GM18873 (cell line): ENCODE data around the gene KCNJ11.

ENCODE experiments used
- ATAC-seq: cut with Tn5 transposase; IDR thresholded peaks from one replicate; pipeline ENCODE4 v1.9.1; 2021; ENCODE audit warnings: mild to moderate bottlenecking, moderate library complexity, moderate number of reproducible peaks; ENCODE audit not compliant: unreplicated experiment, low FRiP score

KCNJ11 gene

GRCh38 chr11:17393472-17393871, 5.0 kb upstream of the KCNJ11 start:
- ATAC-seq: no peak

- ATAC-seq: no peak
Measured at GRCh38 chr11:17392872-17393271, 4.4 kb upstream of the KCNJ11 start.

DNA sequence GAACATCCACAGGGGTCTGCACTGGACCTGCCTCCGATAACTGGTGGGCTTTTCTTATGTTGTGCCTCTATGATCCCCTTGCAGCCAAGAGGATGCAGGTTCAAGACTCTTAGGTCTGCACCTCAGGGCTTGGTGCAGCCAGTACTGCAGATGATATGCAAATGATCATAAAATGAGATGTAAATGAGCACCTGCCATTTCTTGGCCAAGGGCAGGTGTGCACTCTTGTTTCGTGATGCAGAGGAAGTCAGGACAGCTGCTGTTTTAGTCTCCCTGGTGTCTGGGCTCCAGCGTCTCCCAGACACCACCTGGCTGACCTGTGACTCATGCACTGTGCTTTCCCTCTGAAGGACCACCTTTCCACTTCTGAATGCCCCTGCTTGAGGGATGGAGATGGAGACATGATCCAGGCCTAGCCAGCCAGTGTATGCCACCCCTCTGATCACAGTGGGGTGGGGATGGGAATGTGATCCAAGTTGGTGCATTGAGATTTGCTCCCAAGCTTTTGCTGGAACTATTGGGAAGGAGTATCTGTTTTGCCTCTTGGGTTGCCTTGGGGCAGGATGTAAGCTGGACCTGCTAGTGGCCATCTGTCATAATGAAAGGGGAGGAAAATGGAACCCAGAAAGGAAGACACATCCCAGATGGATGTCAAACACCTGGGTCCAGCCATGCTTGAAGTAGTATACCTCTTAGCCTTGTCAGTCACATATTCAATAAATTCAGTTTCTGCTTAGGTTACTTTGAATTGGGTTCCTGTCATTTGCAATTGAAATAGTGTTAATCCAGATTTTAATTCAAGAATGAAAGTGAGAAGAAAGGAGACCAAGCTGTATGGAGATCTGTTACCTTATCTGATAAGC, 3.3 kb upstream of the KCNJ11 start:
- ATAC-seq: no peak

- ATAC-seq: no peak
Measured at GRCh38 chr11:17389957-17390649, 1.6 kb upstream of the KCNJ11 start.

DNA sequence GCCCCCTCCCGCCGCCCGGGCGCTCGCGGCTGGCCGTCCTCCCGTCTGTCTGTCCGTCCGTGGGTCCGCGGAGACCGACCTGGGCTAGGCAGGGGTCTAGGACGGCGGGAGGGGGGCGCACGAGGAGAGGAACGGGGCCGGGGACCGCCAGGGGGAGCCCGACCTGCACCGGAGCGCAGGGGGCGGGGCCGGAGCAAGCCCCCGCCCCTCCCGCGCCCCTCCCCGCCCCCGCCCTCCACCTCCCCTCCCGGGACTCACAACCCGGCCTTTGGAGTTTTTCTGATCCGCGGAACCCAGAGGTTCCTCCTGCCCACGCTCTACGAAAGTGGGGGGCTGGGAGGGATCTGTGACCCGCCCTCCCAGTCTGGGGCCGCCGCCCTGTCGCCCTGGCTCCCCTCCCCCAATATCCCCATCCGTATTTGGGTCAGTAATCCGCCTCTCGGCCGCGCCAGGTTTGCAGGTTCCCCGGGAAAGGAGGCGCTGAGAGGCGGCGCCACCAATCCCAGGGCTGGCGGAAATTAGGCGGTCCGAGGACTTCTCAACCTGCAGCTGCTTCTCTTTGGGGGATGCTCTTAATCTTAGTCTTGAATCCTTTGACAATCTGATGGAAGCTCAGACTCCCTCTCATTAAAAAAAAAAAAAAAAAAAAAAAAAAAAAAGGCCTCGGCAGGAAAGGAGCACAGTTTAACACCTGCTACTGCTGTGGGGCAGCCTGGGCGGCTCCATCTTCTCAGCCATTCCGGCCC, 925 bp upstream of the KCNJ11 start:
- ATAC-seq: no peak

DNA sequence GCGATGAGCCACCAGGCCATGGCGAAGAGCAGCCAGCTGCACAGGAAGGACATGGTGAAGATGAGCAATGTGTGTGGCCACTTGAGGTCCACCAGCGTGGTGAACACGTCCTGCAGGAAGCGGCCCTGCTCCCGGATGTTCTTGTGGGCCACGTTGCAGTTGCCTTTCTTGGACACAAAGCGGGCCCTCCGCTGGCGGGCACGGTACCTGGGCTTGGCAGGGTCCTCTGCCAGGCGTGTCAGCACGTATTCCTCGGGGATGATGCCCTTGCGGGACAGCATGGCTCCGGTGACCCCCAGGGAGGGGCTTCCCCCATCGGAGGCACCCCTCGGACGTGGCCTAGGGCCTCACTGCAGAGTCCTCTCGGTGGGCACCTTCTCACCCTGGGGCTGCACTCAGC, 648 bp downstream of the KCNJ11 start:
- no peak for ATAC-seq

DNA sequence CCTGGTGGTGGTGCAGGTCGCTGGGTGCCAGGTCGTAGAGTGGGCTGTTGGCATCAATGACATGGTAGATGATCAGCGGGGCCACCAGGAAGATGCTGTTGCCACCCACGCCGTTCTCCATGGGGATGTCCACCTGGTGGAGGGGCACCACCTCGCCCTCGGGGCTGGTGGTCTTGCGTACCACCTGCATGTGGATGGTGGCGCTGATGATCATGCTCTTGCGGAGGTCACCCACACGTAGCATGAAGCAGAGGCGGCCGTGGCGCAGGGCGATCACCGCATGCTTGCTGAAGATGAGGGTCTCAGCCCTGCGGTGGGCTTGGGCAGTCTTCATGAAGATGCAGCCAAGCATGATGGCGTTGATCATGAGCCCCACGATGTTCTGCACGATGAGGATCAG, 1.2 kb downstream of the KCNJ11 start:
- ATAC-seq: no peak

- ATAC-seq: peak; percentile 52
Measured at GRCh38 chr11:17386331-17387084, 2.0 kb downstream of the KCNJ11 start.

DNA sequence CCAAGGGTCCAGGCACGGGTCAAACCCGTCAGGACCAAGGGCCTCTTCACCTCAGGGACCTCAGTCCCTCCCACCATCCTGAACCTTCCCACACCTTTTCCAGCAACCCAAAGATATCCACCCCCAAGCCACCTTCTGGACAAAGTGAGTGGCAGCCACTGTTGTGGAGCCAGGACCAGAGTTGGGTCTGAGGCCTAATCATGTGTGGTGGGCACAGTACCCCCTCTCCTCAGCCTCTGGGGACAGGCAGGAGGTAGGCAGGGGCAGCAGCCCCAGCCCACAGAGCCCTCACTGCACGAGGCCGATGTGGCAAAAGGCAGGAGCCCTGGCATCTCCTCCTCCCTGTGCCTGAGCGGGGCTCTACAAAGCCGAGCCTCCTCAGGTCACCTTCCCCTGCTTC, 2.5 kb downstream of the KCNJ11 start:
- ATAC-seq: no peak

- ATAC-seq: no peak
Measured at GRCh38 chr11:17385492-17385891, 3.0 kb downstream of the KCNJ11 start.

DNA sequence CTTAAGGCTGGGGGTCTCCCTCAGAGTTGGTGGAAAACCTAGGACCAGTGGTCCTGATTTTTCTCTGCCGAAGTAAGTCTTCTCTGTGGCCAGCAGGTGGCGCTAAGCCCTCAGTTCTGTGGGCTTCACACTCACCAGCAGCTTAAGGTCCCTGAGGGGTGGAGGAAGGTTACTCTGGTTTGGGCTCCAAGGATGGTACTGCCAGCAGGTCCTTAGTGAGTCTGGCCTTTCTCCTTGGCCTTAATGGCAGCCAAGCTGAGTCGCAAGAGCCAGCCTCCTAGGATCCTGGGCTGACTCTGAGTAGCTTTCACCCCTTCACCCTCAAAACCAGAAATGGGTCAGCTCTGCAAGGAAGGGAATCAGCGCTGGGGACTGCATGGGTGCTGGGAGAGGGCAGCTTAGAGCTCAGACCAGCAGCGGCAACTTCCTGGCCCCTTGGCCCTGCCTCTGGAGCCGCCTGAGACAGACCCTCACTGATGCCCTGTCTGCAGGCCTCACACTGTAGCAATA, 4.4 kb downstream of the KCNJ11 start:
- no peak for ATAC-seq

DNA sequence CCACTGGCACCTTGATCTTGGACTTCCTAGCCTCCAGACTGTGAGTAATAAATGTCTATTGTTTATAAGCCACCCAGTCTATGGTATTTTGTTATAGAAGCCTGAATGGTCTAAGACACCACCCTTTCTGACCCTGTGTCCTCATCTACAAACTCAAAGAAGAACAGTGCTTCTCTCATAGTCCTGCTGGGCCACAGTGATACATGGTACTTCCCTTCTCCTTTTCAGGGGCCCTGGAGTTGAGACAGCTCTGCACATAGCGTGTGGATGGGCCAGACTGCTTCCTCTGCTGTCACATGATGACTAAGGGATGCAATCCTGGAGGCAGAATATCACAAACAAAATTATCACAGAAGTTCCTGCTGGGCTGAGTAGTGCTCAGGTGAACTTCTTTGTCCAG, 5.0 kb downstream of the KCNJ11 start:
- ATAC-seq: no peak

DNA sequence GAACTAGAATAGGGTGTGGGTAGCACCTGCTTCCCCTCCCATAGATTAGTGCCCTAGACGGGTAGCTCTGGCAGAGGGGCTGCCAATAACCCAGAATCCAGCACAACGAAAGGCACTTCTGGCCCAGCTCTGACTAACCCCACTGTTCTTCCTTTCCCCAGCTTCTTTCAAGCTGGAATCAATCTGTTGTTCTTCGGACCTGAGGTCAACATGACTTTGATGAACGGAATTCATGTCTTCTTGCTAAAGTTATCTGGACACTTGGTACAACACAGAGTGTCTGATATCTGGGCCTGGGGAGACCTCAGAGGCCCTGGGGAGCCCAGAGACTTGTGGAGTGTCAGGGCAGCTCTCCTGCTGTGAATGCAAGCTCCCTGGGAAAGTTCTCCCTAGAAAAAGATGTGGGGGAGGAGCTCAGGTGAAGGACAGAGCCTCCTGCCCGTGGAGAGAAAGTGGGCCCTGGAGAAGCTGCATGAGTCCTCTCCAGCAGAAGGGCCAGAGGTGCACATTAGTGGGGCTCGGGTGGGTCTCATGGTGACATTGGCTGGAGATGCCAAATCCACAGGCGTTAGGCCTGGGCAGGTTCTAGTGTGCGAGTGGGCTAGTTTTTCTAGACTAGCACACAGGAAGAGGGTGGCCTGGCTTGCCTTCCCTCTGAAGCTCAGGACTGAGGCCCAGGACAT, 6.3 kb downstream of the KCNJ11 start:
- ATAC-seq: no peak

- no peak for ATAC-seq
Measured at GRCh38 chr11:17381156-17381555, 7.3 kb downstream of the KCNJ11 start.

GRCh38 chr11:17379383-17380180, 8.9 kb downstream of the KCNJ11 start:
- no peak for ATAC-seq

- no peak for ATAC-seq
Measured at GRCh38 chr11:17378655-17379054, 9.8 kb downstream of the KCNJ11 start.

GRCh38 chr11:17376493-17376892, 12.0 kb downstream of the KCNJ11 start:
- ATAC-seq: no peak

GRCh38 chr11:17375547-17375946, 12.9 kb downstream of the KCNJ11 start:
- no peak for ATAC-seq

- no peak for ATAC-seq
Measured at GRCh38 chr11:17371614-17372013, 16.8 kb downstream of the KCNJ11 start.
